ENCODE measurements around the gene HPCAL4. TPM values are rescaled to one million over a fixed set of nuclear protein-coding genes. Genes with fewer than 3 reads are reported as not detected.

The HPCAL4 gene
- total RNA-seq, 1 donor from 2014 or later: 0.13 TPM

- H3K36me3 Mint-ChIP-seq: no peaks in the 10 kb centered on the region
- Histone ChIP-seq H3K4me2 (no peak overlapping the region), H3K79me2 (ENCODE audit: low read depth) (no peaks in the 10 kb centered on the region), H3K9ac (no peak overlapping the region), H3K9me3 (ENCODE audit: low read depth) (no peaks in the 10 kb centered on the region), H3K4me3 (no peak overlapping the region), H3F3A (ENCODE audit: low read depth) (no peaks in the 10 kb centered on the region), H3K36me3 (no peaks in the 10 kb centered on the region), H3K27ac (no peak overlapping the region), H4K20me1 (ENCODE audit: low read depth) (no peaks in the 10 kb centered on the region), H2AFZ (replicated peaks) (no peak overlapping the region), H3K27me3 (peaks cover 55% of the 10 kb centered on the region), H3K4me1 (no peaks in the 10 kb centered on the region)
- H3K27ac Mint-ChIP-seq: no peak overlapping the region
- peaks cover 19% of the 10 kb centered on the region for H3K4me1 Mint-ChIP-seq
- no peaks in the 10 kb centered on the region for H3K9me3 Mint-ChIP-seq
- H3K4me3 Mint-ChIP-seq: no peak overlapping the region
- TF ChIP-seq CTCF (IDR thresholded peaks at IDR 0.05): no peak
- no peak for TF ChIP-seq EZH2 (IDR thresholded peaks at IDR 0.05)
- no peak for TF ChIP-seq EZH2phosphoT487 (IDR thresholded peaks at IDR 0.05)
- H3K27me3 Mint-ChIP-seq (ENCODE audit: insufficient read depth, low read depth): peaks cover 9% of the 10 kb centered on the region
- no peak for DNase-seq (ENCODE audit: low spot score)
Measured at GRCh38 chr1:39649636-39650185, 41.5 kb downstream of the HPCAL4 start.

GRCh38 chr1:39648496-39648895 is 42.7 kb downstream of the HPCAL4 start:
- DNase-seq (ENCODE audit: low spot score): no peak
- Histone ChIP-seq H3K27me3 (peaks cover 55% of the 10 kb centered on the region), H4K20me1 (ENCODE audit: low read depth) (no peaks in the 10 kb centered on the region), H3K4me2 (no peak overlapping the region), H3K27ac (no peak overlapping the region), H3K4me3 (no peak overlapping the region), H3K9me3 (ENCODE audit: low read depth) (no peaks in the 10 kb centered on the region), H3K36me3 (no peaks in the 10 kb centered on the region), H3K9ac (no peak overlapping the region), H3F3A (ENCODE audit: low read depth) (no peaks in the 10 kb centered on the region), H3K79me2 (ENCODE audit: low read depth) (no peaks in the 10 kb centered on the region), H3K4me1 (no peaks in the 10 kb centered on the region), H2AFZ (replicated peaks) (no peak overlapping the region)
- Mint-ChIP-seq H3K4me3 (no peak overlapping the region), H3K27ac (no peak overlapping the region), H3K9me3 (no peaks in the 10 kb centered on the region), H3K36me3 (no peaks in the 10 kb centered on the region), H3K27me3 (ENCODE audit: insufficient read depth, low read depth) (peaks cover 9% of the 10 kb centered on the region), H3K4me1 (peaks cover 19% of the 10 kb centered on the region)
- TF ChIP-seq CTCF (IDR thresholded peaks at IDR 0.05): no peak
- no peak for TF ChIP-seq EZH2phosphoT487 (IDR thresholded peaks at IDR 0.05)
- no peak for TF ChIP-seq EZH2 (IDR thresholded peaks at IDR 0.05)

GRCh38 chr1:39647247-39647646 is 44.0 kb downstream of the HPCAL4 start:
- Mint-ChIP-seq H3K27ac (peak overlapping the region; percentile 20), H3K9me3 (no peaks in the 10 kb centered on the region), H3K4me3 (no peak overlapping the region), H3K4me1 (peaks cover 17% of the 10 kb centered on the region), H3K36me3 (no peaks in the 10 kb centered on the region), H3K27me3 (ENCODE audit: insufficient read depth, low read depth) (peaks cover 9% of the 10 kb centered on the region)
- Histone ChIP-seq H3K4me1 (no peaks in the 10 kb centered on the region), H3K27ac (no peak overlapping the region), H3K36me3 (no peaks in the 10 kb centered on the region), H3K79me2 (ENCODE audit: low read depth) (no peaks in the 10 kb centered on the region), H3K4me3 (no peak overlapping the region), H2AFZ (replicated peaks) (no peak overlapping the region), H3K27me3 (peaks cover 67% of the 10 kb centered on the region), H3F3A (ENCODE audit: low read depth) (no peaks in the 10 kb centered on the region), H4K20me1 (ENCODE audit: low read depth) (no peaks in the 10 kb centered on the region), H3K4me2 (no peak overlapping the region), H3K9me3 (ENCODE audit: low read depth) (no peaks in the 10 kb centered on the region), H3K9ac (no peak overlapping the region)
- DNase-seq (ENCODE audit: low spot score): no peak
- TF ChIP-seq EZH2phosphoT487 (IDR thresholded peaks at IDR 0.05): no peak
- no peak for TF ChIP-seq CTCF (IDR thresholded peaks at IDR 0.05)
- no peak for TF ChIP-seq EZH2 (IDR thresholded peaks at IDR 0.05)

Data from neural progenitor cell (in vitro differentiated cells).